ENCODE measurements around the gene ZMIZ1.

DNA sequence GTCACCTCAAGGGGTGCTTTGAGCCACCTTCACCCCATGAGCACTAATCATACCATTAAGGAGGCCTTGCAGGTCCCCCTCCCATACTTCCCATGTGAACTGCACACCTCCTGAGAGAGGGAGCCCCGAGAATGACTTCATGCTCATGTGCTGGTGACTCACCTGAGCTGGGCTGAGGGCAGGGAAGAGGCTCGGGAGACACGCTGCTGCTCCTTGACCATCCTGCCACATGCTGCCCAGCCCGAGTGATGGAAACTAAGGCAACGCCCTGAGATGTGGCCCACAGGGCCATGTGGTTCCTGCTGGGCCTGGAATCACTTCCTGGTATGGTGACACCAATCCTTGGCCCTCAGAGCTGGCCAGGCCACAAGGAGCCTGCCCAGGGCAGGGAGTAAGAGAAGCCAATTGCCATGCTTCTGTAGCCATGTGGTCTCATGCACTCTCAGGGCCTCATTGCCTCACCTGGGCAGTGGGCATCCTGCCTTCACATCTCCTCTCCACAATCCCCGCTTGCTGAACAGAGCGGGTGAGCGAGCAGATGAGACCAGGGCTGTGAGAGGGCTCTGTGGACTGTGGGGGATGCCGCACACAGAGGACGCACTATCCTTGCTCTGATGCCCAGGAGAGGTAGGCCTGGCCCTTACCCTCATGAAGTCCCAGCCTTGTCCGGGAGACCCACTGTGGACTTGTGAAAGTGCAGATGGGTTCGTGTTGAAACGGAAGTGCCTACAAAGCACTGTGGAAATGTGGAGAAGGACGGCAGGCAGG, 260.2 kb downstream of the ZMIZ1 start:
- TF ChIP-seq, protein P1, sequence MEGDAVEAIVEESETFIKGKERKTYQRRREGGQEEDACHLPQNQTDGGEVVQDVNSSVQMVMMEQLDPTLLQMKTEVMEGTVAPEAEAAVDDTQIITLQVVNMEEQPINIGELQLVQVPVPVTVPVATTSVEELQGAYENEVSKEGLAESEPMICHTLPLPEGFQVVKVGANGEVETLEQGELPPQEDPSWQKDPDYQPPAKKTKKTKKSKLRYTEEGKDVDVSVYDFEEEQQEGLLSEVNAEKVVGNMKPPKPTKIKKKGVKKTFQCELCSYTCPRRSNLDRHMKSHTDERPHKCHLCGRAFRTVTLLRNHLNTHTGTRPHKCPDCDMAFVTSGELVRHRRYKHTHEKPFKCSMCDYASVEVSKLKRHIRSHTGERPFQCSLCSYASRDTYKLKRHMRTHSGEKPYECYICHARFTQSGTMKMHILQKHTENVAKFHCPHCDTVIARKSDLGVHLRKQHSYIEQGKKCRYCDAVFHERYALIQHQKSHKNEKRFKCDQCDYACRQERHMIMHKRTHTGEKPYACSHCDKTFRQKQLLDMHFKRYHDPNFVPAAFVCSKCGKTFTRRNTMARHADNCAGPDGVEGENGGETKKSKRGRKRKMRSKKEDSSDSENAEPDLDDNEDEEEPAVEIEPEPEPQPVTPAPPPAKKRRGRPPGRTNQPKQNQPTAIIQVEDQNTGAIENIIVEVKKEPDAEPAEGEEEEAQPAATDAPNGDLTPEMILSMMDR (IDR thresholded peaks at IDR 0.05 in 4 of 5, conservative IDR thresholded peaks at IDR 0.05 in 1 of 5): no peak
- no peak for TF ChIP-seq POLR2A (IDR thresholded peaks at IDR 0.05)

Measured in gastrocnemius medialis (tissue), 4 donors.